Mesodermal cell (in vitro differentiated cells): Measurements from ENCODE around the gene PRKAG1.

Experiments used
- H3K27ac ChIP-seq: 2 replicates; pipeline ENCODE4 v1.7.0; 2013; ENCODE audit warnings: mild to moderate bottlenecking, low read depth, low read length, moderate library complexity; ENCODE audit not compliant: severe bottlenecking
- H3K36me3 ChIP-seq: 2 replicates; pipeline ENCODE4 v1.7.1; 2013; ENCODE audit warnings: mild to moderate bottlenecking, low read length, moderate library complexity; ENCODE audit not compliant: control insufficient read depth, insufficient read depth
- H3K4me1 ChIP-seq: one replicate; pipeline ENCODE4 v1.7.1; 2013; ENCODE audit warnings: mild to moderate bottlenecking, low read length; ENCODE audit not compliant: insufficient read depth, control insufficient read depth, poor library complexity, severe bottlenecking
- H3K4me3 ChIP-seq: 2 replicates; pipeline ENCODE4 v1.7.0; 2013; ENCODE audit warnings: low read length, control low read depth, mild to moderate bottlenecking; ENCODE audit not compliant: insufficient read depth, poor library complexity, severe bottlenecking; ENCODE audit errors: extremely low read depth
- H3K9me3 ChIP-seq: 2 replicates; pipeline ENCODE4 v1.7.1; 2013; ENCODE audit warnings: mild to moderate bottlenecking, low read length, moderate library complexity; ENCODE audit not compliant: control insufficient read depth
- WGBS, 2 experiments: methylation state at CpG; one replicate each; pipeline ENCODE4 v1.1.5; 2013; ENCODE audit warnings: missing lambda C conversion rate in 2 of 2; ENCODE audit not compliant: insufficient coverage in 2 of 2; 5-methylcytosine and 5-hydroxymethylcytosine counted together

The PRKAG1 gene

GRCh38 chr12:48969833-48970701, 48.5 kb downstream of the PRKAG1 start:
- no peak overlapping the region for H3K27ac ChIP-seq
- no peaks in the 10 kb centered on the region for H3K36me3 ChIP-seq
- H3K9me3 ChIP-seq = no peaks in the 10 kb centered on the region
- 6 to 9% methylated on average over 52 to 71 of the region's 77 CpGs for WGBS, 2 experiments
- H3K4me1 ChIP-seq = peaks cover 12% of the 10 kb centered on the region
- H3K4me3 ChIP-seq = no peak overlapping the region

- Histone ChIP-seq H3K4me3 (no peak overlapping the region), H3K9me3 (no peaks in the 10 kb centered on the region), H3K4me1 (peaks cover 12% of the 10 kb centered on the region), H3K36me3 (no peaks in the 10 kb centered on the region), H3K27ac (no peak overlapping the region)
- 25 to 30% methylated on average over 4 to 5 of the region's 8 CpGs for WGBS, 2 experiments
Observed at GRCh38 chr12:48969160-48969771, 49.3 kb downstream of the PRKAG1 start.

GRCh38 chr12:48968467-48968866, 50.1 kb downstream of the PRKAG1 start:
- no peaks in the 10 kb centered on the region for H3K9me3 ChIP-seq
- WGBS, 2 experiments = 29 to 33% methylated on average over 1 to 2 of the region's 3 CpGs
- H3K4me1 ChIP-seq = peaks cover 12% of the 10 kb centered on the region
- no peaks in the 10 kb centered on the region for H3K36me3 ChIP-seq
- no peak overlapping the region for H3K4me3 ChIP-seq
- no peak overlapping the region for H3K27ac ChIP-seq

- 31 to 61% methylated on average over 3 to 4 of the region's 7 CpGs for WGBS, 2 experiments
- Histone ChIP-seq H3K27ac (no peak overlapping the region), H3K9me3 (no peaks in the 10 kb centered on the region), H3K36me3 (no peaks in the 10 kb centered on the region), H3K4me1 (peaks cover 12% of the 10 kb centered on the region), H3K4me3 (no peak overlapping the region)
Observed at GRCh38 chr12:48967991-48968390, 50.6 kb downstream of the PRKAG1 start.

GRCh38 chr12:48966177-48966895, 52.2 kb downstream of the PRKAG1 start:
- no peaks in the 10 kb centered on the region for H3K36me3 ChIP-seq

GRCh38 chr12:48965298-48965838, 53.2 kb downstream of the PRKAG1 start:
- no peaks in the 10 kb centered on the region for H3K36me3 ChIP-seq
- H3K9me3 ChIP-seq = no peaks in the 10 kb centered on the region
- peaks cover 12% of the 10 kb centered on the region for H3K4me1 ChIP-seq
- no peak overlapping the region for H3K27ac ChIP-seq
- H3K4me3 ChIP-seq = no peak overlapping the region

More at GRCh38 chr12:48966177-48966895, 52.2 kb downstream of the PRKAG1 start:
- H3K4me1 ChIP-seq = peaks cover 16% of the 10 kb centered on the region
- no peaks in the 10 kb centered on the region for H3K9me3 ChIP-seq
- H3K4me3 ChIP-seq = no peak overlapping the region
- WGBS, 2 experiments = 83 to 91% methylated on average over 18 to 20 of the region's 20 CpGs
- no peak overlapping the region for H3K27ac ChIP-seq

- H3K4me1 ChIP-seq = peaks cover 9% of the 10 kb centered on the region
- H3K36me3 ChIP-seq = no peaks in the 10 kb centered on the region
- H3K27ac ChIP-seq = no peak overlapping the region
- H3K4me3 ChIP-seq = no peak overlapping the region
- no peaks in the 10 kb centered on the region for H3K9me3 ChIP-seq
Observed at GRCh38 chr12:48961801-48962200, 56.8 kb downstream of the PRKAG1 start.

- WGBS, 2 experiments = 73 to 88% methylated on average over 1 to 2 of the region's 4 CpGs
- H3K9me3 ChIP-seq = no peaks in the 10 kb centered on the region
- H3K36me3 ChIP-seq = no peaks in the 10 kb centered on the region
- no peak overlapping the region for H3K27ac ChIP-seq
- peaks cover 9% of the 10 kb centered on the region for H3K4me1 ChIP-seq
- H3K4me3 ChIP-seq = no peak overlapping the region
Observed at GRCh38 chr12:48961331-48961730, 57.2 kb downstream of the PRKAG1 start.

GRCh38 chr12:48960834-48961233, 57.7 kb downstream of the PRKAG1 start:
- 93 to 100% methylated on average over 2 of the region's 3 CpGs for WGBS, 2 experiments
- H3K27ac ChIP-seq = no peak overlapping the region
- H3K4me1 ChIP-seq = peaks cover 11% of the 10 kb centered on the region
- no peak overlapping the region for H3K4me3 ChIP-seq
- H3K9me3 ChIP-seq = no peaks in the 10 kb centered on the region
- H3K36me3 ChIP-seq = peaks cover 3% of the 10 kb centered on the region

GRCh38 chr12:48958049-48958388, 60.6 kb downstream of the PRKAG1 start:
- 43 to 66% methylated on average over 1 to 2 of the region's 3 CpGs for WGBS, 2 experiments
- Histone ChIP-seq H3K4me1 (peaks cover 26% of the 10 kb centered on the region), H3K36me3 (peaks cover 29% of the 10 kb centered on the region), H3K9me3 (no peaks in the 10 kb centered on the region), H3K27ac (no peak overlapping the region), H3K4me3 (peak overlapping the region; percentile 98)
